Measurements from ENCODE around the gene CSMD2. TPM values are rescaled to one million over a fixed set of nuclear protein-coding genes. Genes with fewer than 3 reads are reported as not detected.

The CSMD2 gene
- total RNA-seq, 3 donors from 2014 or later: 0.12 to 0.41 (median 0.28) TPM

DNA sequence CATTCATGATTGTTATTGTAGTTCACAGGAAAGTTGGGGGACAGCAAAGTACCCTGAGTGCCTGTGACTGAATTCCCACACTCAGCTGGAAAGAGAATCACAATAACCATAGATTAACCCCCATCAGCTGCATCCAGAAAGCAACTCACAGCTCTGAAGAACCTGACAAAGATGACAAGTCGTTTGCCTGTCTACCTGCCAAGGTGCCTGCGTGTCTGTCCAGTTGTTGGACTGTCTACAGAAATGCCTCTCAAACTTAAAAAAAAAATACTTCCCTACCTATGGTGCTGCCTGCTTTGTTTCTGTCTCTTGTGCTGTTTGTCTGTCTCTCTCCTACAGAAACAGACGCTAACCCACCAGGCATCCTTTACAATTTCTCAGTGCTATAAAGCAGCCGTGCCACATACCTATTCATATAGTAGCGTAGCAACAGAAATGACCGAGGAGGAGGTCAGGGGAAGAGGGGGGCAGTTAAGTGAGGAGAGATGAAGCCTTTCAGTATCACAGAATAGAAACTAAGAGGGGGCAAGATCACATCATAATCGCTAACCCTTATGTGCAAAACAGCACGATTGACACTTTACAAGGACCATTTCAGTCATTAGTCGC, 455.8 kb downstream of the CSMD2 start:
- Histone ChIP-seq H3K9me3 (no peaks in the 10 kb centered on the region), H3K36me3 (ENCODE audit: low read depth) (no peaks in the 10 kb centered on the region), H3K4me3 (no peak overlapping the region), H3K4me1 (ENCODE audit: low read depth) (no peaks in the 10 kb centered on the region)
- intact Hi-C loops (cut with DNase I, micrococcal nuclease): no loop called here
- DNase-seq (no peak), ATAC-seq (no peak)
- TF ChIP-seq, protein P1, sequence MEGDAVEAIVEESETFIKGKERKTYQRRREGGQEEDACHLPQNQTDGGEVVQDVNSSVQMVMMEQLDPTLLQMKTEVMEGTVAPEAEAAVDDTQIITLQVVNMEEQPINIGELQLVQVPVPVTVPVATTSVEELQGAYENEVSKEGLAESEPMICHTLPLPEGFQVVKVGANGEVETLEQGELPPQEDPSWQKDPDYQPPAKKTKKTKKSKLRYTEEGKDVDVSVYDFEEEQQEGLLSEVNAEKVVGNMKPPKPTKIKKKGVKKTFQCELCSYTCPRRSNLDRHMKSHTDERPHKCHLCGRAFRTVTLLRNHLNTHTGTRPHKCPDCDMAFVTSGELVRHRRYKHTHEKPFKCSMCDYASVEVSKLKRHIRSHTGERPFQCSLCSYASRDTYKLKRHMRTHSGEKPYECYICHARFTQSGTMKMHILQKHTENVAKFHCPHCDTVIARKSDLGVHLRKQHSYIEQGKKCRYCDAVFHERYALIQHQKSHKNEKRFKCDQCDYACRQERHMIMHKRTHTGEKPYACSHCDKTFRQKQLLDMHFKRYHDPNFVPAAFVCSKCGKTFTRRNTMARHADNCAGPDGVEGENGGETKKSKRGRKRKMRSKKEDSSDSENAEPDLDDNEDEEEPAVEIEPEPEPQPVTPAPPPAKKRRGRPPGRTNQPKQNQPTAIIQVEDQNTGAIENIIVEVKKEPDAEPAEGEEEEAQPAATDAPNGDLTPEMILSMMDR (IDR thresholded peaks at IDR 0.05): no peak

DNA sequence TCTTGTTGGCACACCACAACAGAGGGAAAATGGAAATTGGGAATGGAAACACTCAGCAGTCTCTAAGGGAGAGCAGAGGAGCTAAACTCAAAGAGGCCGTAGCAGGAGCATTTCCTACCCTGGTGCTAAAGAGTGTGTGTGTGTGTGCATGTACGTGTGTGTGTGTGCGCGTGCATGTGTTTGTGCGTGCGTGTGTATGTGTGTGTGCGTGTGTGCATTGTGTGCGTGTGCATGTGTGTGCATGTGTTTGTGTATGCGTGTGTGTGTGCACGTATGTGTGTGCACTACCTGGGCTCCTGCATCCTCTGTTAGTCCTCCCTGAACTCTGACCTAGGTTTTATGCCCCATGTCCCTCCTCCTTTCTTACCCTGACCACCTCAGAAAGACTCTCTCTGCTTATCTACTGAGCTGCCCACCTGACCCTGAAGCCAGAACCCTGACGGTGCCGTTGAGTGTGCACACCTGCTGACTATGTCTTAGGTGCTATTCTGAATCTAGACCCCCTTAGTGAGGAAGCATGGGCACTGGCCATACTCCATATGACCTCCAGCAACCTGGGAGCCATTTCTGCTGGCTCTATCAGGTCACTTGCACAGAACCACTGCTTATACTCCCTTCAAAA, 458.3 kb downstream of the CSMD2 start:
- TF ChIP-seq, protein P1 (IDR thresholded peaks at IDR 0.05): no peak
- H3K4me3 ChIP-seq: no peak overlapping the region
- intact Hi-C loops (cut with DNase I, micrococcal nuclease): no loop called here
- H3K9me3 ChIP-seq: no peaks in the 10 kb centered on the region
- H3K36me3 ChIP-seq (ENCODE audit: low read depth): no peaks in the 10 kb centered on the region
- DNase-seq: no peak
- ATAC-seq: no peak
- no peaks in the 10 kb centered on the region for H3K4me1 ChIP-seq (ENCODE audit: low read depth)

DNA sequence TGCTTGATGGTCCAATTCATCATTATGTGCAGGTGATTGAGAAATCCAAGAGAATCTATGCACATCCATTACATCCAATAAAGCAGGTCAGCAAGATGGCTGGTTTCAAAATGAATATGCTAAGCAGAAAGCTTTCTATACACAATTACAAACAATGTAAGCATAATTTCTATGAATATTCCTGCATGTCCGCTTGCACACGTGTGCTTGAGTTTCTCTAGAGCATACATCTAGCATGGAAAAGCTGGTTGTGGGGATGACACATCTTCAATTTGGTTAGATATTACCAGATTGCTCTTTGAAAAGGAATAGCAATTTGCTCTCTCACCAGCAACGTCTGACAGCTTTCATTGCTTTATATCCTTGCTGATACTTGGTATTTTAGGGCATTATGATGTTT, 461.6 kb downstream of the CSMD2 start:
- TF ChIP-seq, protein P1 (IDR thresholded peaks at IDR 0.05): no peak

DNA sequence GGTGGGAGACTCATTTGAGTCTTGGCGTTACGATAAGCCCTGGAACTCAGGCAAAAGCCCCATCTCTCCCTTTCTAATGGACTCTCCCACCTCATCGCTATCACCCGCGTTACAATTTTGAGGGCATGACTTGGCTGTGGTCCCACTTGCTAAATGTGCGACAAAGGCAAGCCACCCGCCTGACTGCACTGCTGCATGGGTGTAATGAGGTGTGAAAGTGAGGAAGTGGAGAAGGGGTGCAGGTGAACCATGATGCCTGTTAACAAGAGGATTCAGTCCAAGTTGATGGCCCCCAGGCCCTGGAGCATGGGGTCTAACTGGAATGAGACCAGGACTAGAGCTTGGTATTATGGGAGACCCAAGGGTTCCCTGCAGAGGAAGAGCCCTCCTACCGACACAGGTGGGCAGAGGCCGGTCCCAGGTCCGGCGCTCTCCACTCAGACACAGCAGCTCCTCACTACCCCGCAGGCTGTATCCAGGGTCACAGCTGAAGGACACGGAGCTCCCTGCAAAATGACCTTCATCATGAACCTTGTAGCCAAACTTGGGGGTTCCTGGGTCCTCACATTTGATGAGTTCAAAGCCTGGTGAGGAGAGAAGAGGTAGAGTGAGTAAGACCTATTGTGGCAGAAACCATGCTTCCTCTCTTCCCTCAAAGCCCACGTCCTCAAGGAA, 466.5 kb downstream of the CSMD2 start:
- no peaks in the 10 kb centered on the region for H3K4me1 ChIP-seq (ENCODE audit: low read depth)
- no peaks in the 10 kb centered on the region for H3K36me3 ChIP-seq (ENCODE audit: low read depth)
- intact Hi-C loops (cut with DNase I, micrococcal nuclease): no loop called here
- ATAC-seq (no peak), DNase-seq (no peak)
- TF ChIP-seq, protein P1 (IDR thresholded peaks at IDR 0.05): no peak
- H3K4me3 ChIP-seq: no peak overlapping the region
- no peaks in the 10 kb centered on the region for H3K9me3 ChIP-seq

More for the DNA sequence above, 461.6 kb downstream of the CSMD2 start:
- Histone ChIP-seq H3K4me3 (no peak overlapping the region), H3K9me3 (no peaks in the 10 kb centered on the region), H3K4me1 (ENCODE audit: low read depth) (no peaks in the 10 kb centered on the region), H3K36me3 (ENCODE audit: low read depth) (no peaks in the 10 kb centered on the region)
- no peak for ATAC-seq
- intact Hi-C loops (cut with DNase I, micrococcal nuclease): no loop called here
- DNase-seq: no peak

DNA sequence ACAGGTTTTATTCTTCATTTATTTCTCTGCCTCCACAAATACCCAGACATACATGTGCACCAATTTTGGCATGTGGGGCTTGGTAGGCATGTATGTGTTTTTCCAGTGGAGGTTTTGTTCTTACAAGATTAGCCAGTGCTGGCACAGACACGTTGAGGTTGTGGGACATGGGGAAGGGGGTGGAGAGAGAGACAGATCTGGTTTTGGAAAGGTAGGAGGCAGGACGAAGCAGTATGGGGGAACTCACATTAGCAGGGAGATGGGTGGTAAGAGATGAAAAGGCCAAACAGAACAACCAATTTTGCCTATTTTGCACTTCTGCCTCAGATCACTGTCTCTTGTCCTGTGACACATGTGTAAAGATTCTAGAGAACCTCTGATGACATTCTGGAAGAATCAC, 467.2 kb downstream of the CSMD2 start:
- no peaks in the 10 kb centered on the region for H3K9me3 ChIP-seq
- H3K36me3 ChIP-seq (ENCODE audit: low read depth): no peaks in the 10 kb centered on the region
- ATAC-seq (no peak), DNase-seq (no peak)
- TF ChIP-seq, protein P1 (IDR thresholded peaks at IDR 0.05): no peak
- H3K4me3 ChIP-seq: no peak overlapping the region
- H3K4me1 ChIP-seq (ENCODE audit: low read depth): no peaks in the 10 kb centered on the region
- intact Hi-C loops (cut with DNase I, micrococcal nuclease): no loop called here

Measured in mucosa of descending colon (tissue), 3 donors.